ENCODE results near the gene ETFDH.

GRCh38 chr4:158630893-158631292 lies 41.2 kb upstream of the ETFDH start:
- TF ChIP-seq, protein P1, sequence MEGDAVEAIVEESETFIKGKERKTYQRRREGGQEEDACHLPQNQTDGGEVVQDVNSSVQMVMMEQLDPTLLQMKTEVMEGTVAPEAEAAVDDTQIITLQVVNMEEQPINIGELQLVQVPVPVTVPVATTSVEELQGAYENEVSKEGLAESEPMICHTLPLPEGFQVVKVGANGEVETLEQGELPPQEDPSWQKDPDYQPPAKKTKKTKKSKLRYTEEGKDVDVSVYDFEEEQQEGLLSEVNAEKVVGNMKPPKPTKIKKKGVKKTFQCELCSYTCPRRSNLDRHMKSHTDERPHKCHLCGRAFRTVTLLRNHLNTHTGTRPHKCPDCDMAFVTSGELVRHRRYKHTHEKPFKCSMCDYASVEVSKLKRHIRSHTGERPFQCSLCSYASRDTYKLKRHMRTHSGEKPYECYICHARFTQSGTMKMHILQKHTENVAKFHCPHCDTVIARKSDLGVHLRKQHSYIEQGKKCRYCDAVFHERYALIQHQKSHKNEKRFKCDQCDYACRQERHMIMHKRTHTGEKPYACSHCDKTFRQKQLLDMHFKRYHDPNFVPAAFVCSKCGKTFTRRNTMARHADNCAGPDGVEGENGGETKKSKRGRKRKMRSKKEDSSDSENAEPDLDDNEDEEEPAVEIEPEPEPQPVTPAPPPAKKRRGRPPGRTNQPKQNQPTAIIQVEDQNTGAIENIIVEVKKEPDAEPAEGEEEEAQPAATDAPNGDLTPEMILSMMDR (IDR thresholded peaks at IDR 0.05; ENCODE audit: low read length) = no peak
- no peak for TF ChIP-seq EZH2 (optimal IDR thresholded peaks at IDR 0.05; ENCODE audit: low read depth, low read length)
